HG03039 (cell line): Measurements from ENCODE around the gene VWA8.
"Not testable (repeated sequence)": the region's sequence is repeated elsewhere in the genome, so short reads cannot be mapped to it uniquely, and the experiment has no call there.

Source experiments
- ATAC-seq: cut with Tn5 transposase; IDR thresholded peaks from one replicate; pipeline ENCODE4 v1.9.1; 2021; ENCODE audit warnings: mild to moderate bottlenecking, moderate library complexity; ENCODE audit not compliant: unreplicated experiment

VWA8 gene

DNA sequence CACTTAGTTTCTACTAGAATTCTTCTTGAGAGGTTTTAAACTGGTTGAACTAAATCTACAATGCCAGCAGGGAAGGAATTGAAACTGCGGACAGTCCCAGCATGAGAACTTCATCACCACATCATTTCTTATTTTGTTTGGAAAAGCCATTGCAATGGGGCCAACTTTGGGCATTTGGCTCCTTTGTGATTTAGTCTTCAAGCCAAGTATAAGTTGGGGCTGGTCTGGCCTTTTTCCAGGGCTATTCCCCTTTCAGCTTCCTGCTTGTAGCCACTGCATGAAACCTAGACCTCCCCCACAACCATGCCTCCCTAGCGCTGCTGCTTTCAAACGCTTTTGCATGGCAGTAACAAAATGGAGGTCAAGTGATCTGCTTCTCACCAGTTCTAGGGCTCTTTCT is 361.3 kb downstream of the VWA8 start:
- no peak for ATAC-seq

DNA sequence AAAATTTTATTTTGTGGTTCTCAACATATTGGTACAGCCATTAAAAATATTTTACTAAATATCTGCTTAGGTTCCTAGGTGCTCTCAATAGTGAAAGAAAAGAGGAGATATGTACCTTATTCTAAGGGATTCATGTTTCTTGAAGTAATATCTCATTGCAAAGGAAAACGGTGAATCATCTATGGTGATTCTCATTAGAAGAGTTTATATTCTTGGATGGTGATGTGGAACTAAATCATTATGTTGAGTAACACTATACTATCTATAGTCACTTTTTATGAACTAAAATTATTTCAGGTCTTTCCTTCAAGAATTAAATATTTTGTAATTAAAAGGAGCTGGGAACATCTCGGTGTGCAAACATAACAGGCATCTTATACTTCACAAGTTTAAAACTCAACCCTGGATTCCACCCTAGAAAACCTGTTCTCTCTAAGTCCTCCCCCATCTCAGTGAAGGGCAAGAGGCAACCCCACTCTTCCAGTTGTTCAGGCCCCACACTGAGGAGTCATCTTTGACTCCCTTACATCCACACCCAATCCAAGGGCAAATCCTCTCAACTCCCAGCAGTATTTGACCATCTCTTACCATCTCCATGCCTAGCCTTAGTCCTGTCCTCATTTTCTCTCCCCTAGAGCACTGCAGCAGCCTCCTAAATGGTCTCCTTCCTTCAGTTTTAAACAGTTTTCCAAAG is 363.4 kb downstream of the VWA8 start:
- ATAC-seq = no peak

- ATAC-seq = no peak
These were observed 364.7 kb downstream of the VWA8 start for GRCh38 chr13:41596190-41596589.

DNA sequence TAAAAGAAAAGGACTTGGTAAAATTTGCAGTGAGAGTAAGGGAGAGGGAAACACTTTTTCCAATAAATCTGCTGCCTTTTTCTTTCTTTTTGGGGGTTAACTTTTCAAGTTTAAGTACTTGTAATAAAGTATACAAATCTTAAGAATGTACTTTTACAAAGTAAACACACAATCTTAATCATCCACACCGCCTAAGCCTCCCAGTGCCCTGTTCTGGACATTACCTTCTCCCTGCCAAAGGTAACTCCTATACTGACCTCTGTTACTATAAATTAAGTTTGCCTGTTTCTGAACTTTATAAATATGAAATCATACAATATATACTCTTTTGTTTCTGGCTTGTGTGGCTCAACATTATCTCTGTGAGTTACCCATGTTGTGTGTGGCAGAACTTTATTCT is 365.6 kb downstream of the VWA8 start:
- no peak for ATAC-seq

GRCh38 chr13:41590643-41591042 is 370.3 kb downstream of the VWA8 start:
- no peak for ATAC-seq

DNA sequence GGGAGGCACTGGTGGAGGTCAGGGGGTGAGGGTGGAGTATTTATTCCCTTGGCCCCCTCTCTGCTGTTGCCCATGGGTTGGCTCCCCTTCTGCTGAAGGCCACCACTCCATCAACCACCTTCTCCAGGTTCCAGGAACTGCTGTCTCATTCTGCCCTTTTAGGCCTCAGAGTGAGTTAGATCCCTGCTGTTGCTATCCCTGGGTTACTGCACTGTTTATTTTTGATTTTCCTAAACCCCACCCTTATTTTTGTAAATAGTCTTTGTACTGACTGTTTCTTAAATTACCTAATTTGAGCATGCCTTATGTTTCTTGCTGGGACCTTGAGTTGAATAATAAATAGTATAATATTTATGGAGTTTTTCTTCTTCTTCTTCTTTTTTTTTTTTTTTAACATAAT is 370.8 kb downstream of the VWA8 start:
- ATAC-seq = no peak

DNA sequence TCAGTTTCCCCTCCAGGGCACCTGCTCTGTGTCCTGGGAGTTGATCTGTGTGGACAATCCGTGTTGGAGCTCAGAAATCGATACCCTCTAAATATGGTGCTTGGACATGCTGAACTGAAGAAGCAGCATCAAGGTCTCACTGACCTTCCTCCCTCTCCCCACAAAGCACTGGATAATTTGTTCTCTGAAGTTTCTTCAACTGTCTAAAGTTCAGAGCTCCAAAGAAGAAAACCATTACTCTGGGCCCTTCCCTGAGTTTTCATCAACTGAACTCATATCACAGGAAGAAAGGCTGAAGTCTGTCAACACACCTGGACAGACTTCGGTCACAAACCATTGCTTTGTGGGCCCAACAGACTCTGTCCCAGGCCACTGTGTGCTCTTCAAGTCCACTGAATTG is 371.5 kb downstream of the VWA8 start:
- no peak for ATAC-seq

DNA sequence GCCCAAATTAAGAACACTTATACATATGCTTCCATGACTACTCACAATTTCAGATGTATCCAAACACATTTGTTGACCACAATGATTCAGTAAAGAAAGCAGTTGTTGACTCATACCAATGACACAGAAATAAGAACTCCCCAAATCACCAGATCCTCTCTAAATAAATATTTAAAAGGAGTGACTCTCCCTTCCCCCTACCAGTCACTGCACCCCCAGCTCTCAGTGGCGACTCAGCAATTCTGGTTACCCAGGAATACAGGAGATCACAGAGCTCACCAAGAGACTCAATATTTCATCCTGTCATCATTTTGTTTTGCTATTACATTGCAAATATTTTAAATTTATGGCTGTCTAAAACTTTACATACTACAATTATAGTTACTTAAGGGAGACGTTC is 372.0 kb downstream of the VWA8 start:
- no peak for ATAC-seq

- no peak for ATAC-seq
These were observed 372.5 kb downstream of the VWA8 start for GRCh38 chr13:41588448-41588847.

GRCh38 chr13:41587490-41587889 is 373.4 kb downstream of the VWA8 start:
- no peak for ATAC-seq

GRCh38 chr13:41586216-41586615 is 374.7 kb downstream of the VWA8 start:
- ATAC-seq = no peak

GRCh38 chr13:41582027-41582463 is 378.9 kb downstream of the VWA8 start:
- no peak for ATAC-seq

GRCh38 chr13:41580345-41580744 is 380.6 kb downstream of the VWA8 start:
- no peak for ATAC-seq

DNA sequence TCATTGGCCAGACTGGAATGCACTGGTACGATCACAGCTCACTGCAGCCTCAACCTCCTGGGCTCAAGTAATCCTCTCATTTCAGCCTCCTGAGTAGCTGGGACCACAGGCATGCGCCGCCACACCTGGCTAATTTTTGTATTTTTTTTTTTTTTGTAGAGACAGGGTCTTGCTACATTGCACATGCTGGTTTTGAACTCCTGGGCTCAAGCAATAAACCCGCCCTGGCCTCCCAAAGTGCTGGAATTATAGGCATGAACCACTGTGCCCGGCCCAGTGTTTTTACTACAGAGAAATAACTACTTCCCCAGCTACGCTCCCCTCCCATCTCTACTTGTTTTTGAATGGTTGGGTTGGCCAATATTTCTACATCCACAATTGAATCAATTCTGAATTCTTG is 381.0 kb downstream of the VWA8 start:
- ATAC-seq = no peak

DNA sequence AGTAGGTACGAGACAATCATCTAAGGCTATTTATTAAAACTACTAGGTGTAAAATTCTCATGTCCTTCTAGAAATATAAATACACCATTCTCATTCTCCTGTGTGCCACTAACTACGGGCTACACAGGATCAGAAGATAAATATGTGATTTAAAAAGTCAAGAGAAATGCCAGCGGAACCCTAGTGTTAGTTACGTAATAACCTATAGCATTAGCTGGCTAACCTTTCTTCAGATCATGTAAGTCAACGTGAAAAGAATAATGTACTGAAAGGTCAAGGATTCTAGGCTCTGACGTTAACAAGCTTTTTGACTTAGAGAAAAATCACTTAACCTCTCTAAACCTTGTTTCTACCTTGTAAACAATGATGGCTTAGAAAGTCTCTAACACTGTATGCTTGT is 381.7 kb downstream of the VWA8 start:
- ATAC-seq = no peak

- no peak for ATAC-seq
These were observed 382.5 kb downstream of the VWA8 start for GRCh38 chr13:41578371-41578770.

DNA sequence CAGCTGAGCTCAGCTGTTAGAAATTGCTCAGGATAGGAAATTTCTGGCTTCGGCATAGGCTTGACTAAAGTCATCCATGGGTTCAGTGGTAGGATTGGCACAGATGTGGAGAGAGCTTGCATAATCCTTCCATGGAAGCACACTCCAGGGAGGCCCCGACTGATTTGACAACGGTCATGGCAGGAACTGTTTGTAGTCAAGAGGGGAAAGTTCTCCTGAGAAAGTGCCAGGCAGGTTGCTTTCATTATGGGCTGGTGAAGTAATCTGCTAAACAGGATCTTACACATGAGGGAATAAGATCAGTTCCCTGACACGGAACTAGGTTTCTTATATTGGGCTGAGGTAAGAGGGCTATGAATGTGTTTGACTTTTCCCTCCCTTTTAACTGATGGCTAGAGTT is 383.5 kb downstream of the VWA8 start:
- no peak for ATAC-seq

DNA sequence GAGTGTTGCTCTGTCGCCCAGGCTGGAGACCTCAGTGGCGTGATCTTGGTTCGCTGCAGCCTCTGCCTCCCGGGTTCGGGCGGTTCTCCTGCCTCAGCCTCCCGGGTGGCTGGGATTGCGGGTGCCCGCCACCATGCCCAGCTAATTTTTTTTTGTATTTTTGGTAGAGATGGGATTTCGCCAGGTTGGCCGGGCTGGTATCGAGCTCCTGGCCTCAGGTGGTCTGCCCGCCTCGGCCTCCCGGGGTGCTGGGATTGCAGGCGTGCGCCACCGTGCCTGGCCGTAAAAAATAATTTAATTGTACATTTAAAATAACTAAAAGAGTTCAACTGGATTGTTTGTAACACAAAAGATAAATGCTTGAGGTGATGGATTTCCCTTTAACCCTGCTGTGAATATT is 387.3 kb downstream of the VWA8 start:
- not testable (repeated sequence) for ATAC-seq

GRCh38 chr13:41571817-41572340 is 389.0 kb downstream of the VWA8 start:
- not testable (repeated sequence) for ATAC-seq

DNA sequence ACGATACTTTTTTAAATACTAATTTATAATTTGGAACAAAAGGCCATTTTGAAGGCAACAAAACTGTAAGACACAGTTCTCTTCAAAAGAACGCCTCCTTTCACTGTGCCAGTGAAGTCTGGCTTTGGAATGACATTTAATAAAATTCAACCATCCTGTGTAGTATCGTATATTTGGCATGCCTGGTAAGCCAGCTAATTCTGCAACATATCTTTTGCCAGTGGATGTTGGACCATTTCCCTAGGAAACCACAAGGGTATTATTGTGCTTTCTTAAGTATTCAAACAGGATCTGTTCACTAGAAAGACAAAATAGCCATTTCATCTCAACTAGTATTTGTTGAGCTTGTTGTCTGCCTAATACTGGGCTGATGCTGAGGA is 391.9 kb downstream of the VWA8 start:
- ATAC-seq = no peak

GRCh38 chr13:41568143-41568971 is 392.6 kb downstream of the VWA8 start:
- ATAC-seq = no peak

DNA sequence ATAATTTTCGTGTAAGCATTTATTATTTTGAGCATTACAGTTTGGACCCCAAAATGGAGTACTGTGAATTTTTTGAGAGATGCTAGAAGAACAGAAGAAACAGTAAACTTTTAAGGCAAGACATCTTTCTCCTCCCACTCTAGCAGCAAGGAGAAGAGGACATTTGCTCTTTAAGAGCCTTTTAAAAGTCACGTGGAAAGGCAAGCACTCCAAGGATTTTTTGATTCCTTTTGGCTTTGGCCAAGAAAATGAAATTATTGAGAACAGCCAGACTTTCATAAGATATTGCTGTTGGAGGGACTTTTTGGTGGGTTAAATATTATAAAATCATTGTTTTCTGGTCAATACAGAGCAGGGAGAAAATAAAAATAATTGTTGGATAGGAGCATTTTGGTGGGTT is 393.5 kb downstream of the VWA8 start:
- ATAC-seq = no peak
